Gastroesophageal sphincter (tissue), 4 donors: ENCODE measurements around the gene IL31RA. TPM values are rescaled to one million over a fixed set of nuclear protein-coding genes. Genes with fewer than 3 reads are reported as not detected.
A peak's percentile ranks its signal among the peaks of the same experiment; 100 is the strongest.

Experiments
- ATAC-seq: fragments of 150-250 bp; one replicate; pipeline ENCODE4 v1.9.1; 2016; ENCODE audit warnings: mild to moderate bottlenecking, moderate library complexity
- H3K27ac ChIP-seq, 4 donors: fragments of 200-600 bp; sonication (generic) in 3 of 4; 1 replicate in 3 of 4; 2 replicates in 1 of 4; pipeline ENCODE4 v1.5.1; 2016 to 2019
- H3K27me3 ChIP-seq: fragments of 200-600 bp; sonication (generic); one replicate; pipeline ENCODE4 v1.5.1; 2019
- H3K36me3 ChIP-seq, 2 donors: fragments of 200-600 bp; sonication (generic); one replicate each; pipeline ENCODE4 v1.5.1; 2019; ENCODE audit warnings: control low read depth in 1 of 2
- H3K4me1 ChIP-seq, 3 donors: fragments of 200-600 bp; sonication (generic); 1 replicate in 2 of 3; 2 replicates in 1 of 3; pipeline ENCODE4 v1.5.1; 2016 to 2019; ENCODE audit warnings: control low read depth in 2 of 3
- H3K4me3 ChIP-seq, 2 donors: fragments of 200-600 bp; sonication (generic); one replicate each; pipeline ENCODE4 v1.5.1; 2019; ENCODE audit warnings: mild to moderate bottlenecking in 1 of 2, moderate library complexity in 1 of 2
- H3K9me3 ChIP-seq, 3 donors: fragments of 200-600 bp; sonication (generic); one replicate each; pipeline ENCODE4 v1.5.1; 2017 to 2019; ENCODE audit warnings: control low read depth in 2 of 3
- CTCF ChIP-seq, 4 experiments: fragments of 200-600 bp in 2 of 4; fragments of 450-650 bp in 2 of 4; sonication (generic) in 1 of 4; IDR thresholded peaks; one replicate each; pipeline ENCODE4 v1.5.1; 2017 to 2019; ENCODE audit warnings: antibody characterized with exemption in 4 of 4, mild to moderate bottlenecking in 2 of 4, moderate library complexity in 2 of 4
- EP300 ChIP-seq: sonication (generic); formaldehyde crosslinking; IDR thresholded peaks from one replicate; pipeline ENCODE4 v1.6.1; 2017; ENCODE audit warnings: antibody characterized with exemption, mild to moderate bottlenecking
- POLR2A ChIP-seq, 2 donors: fragments of 450-650 bp; IDR thresholded peaks; one replicate each; pipeline ENCODE4 v1.6.1; 2017; ENCODE audit warnings: antibody characterized with exemption in 2 of 2, mild to moderate bottlenecking in 2 of 2, moderate library complexity in 1 of 2
- POLR2AphosphoS5 ChIP-seq: sonication (generic); formaldehyde crosslinking; IDR thresholded peaks from one replicate; pipeline ENCODE4 v1.6.1; 2017; ENCODE audit warnings: antibody characterized with exemption
- WGBS, 2 donors: methylation state at CpG; one replicate each; pipeline ENCODE4 v1.1.5; 2018; ENCODE audit warnings: low coverage in 1 of 2; 5-methylcytosine and 5-hydroxymethylcytosine counted together
- total RNA-seq, 4 donors: library from RNA; depleted of rRNA; stranded (reverse); fragments of >200 nt; gene quantifications; one replicate each; pipeline ENCODE4 v1.1.0, GENCODE V29; 2016

Gene IL31RA
- total RNA-seq, 4 donors from 2014 or later, result 0.13 to 0.57 TPM; not detected in 2

- ATAC-seq, result no peak
These were observed 68.5 kb downstream of the IL31RA start for GRCh38 chr5:55919625-55920024.

GRCh38 chr5:55920784-55921183 is 69.6 kb downstream of the IL31RA start:
- no peak for ATAC-seq
- Histone ChIP-seq H3K27ac (no peak overlapping the region), H3K27me3 (peaks cover 6% of the 10 kb centered on the region), H3K36me3 (no peaks in the 10 kb centered on the region), H3K9me3 (no peaks in the 10 kb centered on the region), H3K4me1 (no peaks in the 10 kb centered on the region), H3K4me3 (no peak overlapping the region)
- no peak for TF ChIP-seq CTCF (IDR thresholded peaks at IDR 0.05)
- TF ChIP-seq POLR2A (IDR thresholded peaks at IDR 0.05), result no peak
- no peak for TF ChIP-seq POLR2AphosphoS5
- 71 to 84% methylated on average over 4 of the region's 5 CpGs for WGBS, 2 donors

More at GRCh38 chr5:55919625-55920024, 68.5 kb downstream of the IL31RA start:
- H3K4me1 ChIP-seq, result no peaks in the 10 kb centered on the region
- no peak overlapping the region for H3K4me3 ChIP-seq
- H3K9me3 ChIP-seq, result no peaks in the 10 kb centered on the region
- TF ChIP-seq POLR2A (IDR thresholded peaks at IDR 0.05), result no peak
- TF ChIP-seq CTCF (IDR thresholded peaks at IDR 0.05), result no peak
- TF ChIP-seq POLR2AphosphoS5, result no peak
- TF ChIP-seq EP300, result no peak
- H3K36me3 ChIP-seq, result no peaks in the 10 kb centered on the region
- H3K27ac ChIP-seq, result no peak overlapping the region
- WGBS, 2 donors, result 100% methylated on average over 2 of the region's 3 CpGs; no CpG with 5 or more reads in 1 of the 2 donors
- peaks cover under 1% of the 10 kb centered on the region for H3K27me3 ChIP-seq

DNA sequence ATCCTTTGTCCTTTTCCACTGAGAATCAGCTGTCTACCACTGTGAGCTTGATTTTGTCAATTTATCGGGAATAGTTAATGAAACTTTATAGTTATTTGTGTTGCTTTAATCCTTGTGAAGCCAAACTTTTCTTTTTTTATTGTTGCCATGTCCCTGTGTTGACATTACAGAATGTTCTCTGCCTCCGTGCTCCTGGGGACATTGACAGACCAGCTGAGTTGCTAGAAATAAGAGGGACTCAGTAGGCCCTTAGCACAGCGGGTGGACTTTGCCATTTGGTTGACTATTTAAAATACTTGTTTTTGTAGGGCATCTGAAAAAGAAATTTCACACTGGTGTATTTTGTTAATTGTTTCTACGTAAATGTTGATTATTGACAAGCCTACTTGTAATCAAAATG is 70.5 kb downstream of the IL31RA start:
- no peaks in the 10 kb centered on the region for H3K4me1 ChIP-seq
- H3K36me3 ChIP-seq, result no peaks in the 10 kb centered on the region
- WGBS, 2 donors, result 88 to 97% methylated on average over 3 to 4 of the region's 4 CpGs
- TF ChIP-seq CTCF (IDR thresholded peaks at IDR 0.05) (no peak), POLR2AphosphoS5 (no peak)
- H3K27me3 ChIP-seq, result peaks cover 6% of the 10 kb centered on the region
- no peak overlapping the region for H3K27ac ChIP-seq
- no peaks in the 10 kb centered on the region for H3K9me3 ChIP-seq
- H3K4me3 ChIP-seq, result no peak overlapping the region
- ATAC-seq, result no peak

GRCh38 chr5:55923177-55923771 is 72.1 kb downstream of the IL31RA start:
- peak; percentile 35 for ATAC-seq
- Histone ChIP-seq H3K4me3 (peak overlapping the region; percentile 14 to 41), H3K9me3 (no peaks in the 10 kb centered on the region), H3K4me1 (no peaks in the 10 kb centered on the region), H3K36me3 (no peaks in the 10 kb centered on the region), H3K27ac (peak overlapping the region in 1 of 4 donors; percentile 46), H3K27me3 (peaks cover 6% of the 10 kb centered on the region)
- WGBS, 2 donors, result 43 to 50% methylated on average over 6 to 10 of the region's 17 CpGs
- TF ChIP-seq POLR2AphosphoS5 (no peak), POLR2A (IDR thresholded peaks at IDR 0.05) (no peak), EP300 (no peak), CTCF (IDR thresholded peaks at IDR 0.05) (no peak)

GRCh38 chr5:55923865-55924500 is 72.8 kb downstream of the IL31RA start:
- no peaks in the 10 kb centered on the region for H3K9me3 ChIP-seq
- H3K27ac ChIP-seq, result peak overlapping the region in 1 of 4 donors; percentile 46
- ATAC-seq, result no peak
- TF ChIP-seq POLR2AphosphoS5 (no peak), CTCF (IDR thresholded peaks at IDR 0.05) (no peak), POLR2A (IDR thresholded peaks at IDR 0.05) (no peak), EP300 (no peak)
- peak overlapping the region in 1 of 2 donors; percentile 41 for H3K4me3 ChIP-seq
- no peaks in the 10 kb centered on the region for H3K36me3 ChIP-seq
- no peaks in the 10 kb centered on the region for H3K4me1 ChIP-seq
- H3K27me3 ChIP-seq, result peaks cover 6% of the 10 kb centered on the region
- 87% methylated on average over 5 of the region's 9 CpGs; no CpG with 5 or more reads in 1 of the 2 donors for WGBS, 2 donors
